Astrocyte (in vitro differentiated cells and primary cell): ENCODE results near the gene RAPGEF5. TPM values are rescaled to one million over a fixed set of nuclear protein-coding genes. Genes with fewer than 3 reads are reported as not detected.

ENCODE experiments used
- DNase-seq: peaks from one replicate; pipeline ENCODE4 v3.0.0-alpha.2; 2010; ENCODE audit warnings: low read depth
- FAIRE-seq: peaks from 2 replicates; lab custom pipeline; 2011; peaks lifted over from hg19 to GRCh38; lab: Jason Lieb, UNC
- H2AFZ ChIP-seq: 2 replicates; pipeline ENCODE4 v1.6.0; 2012; ENCODE audit warnings: low read depth, low read length, inconsistent platforms
- H3K27ac ChIP-seq: 2 replicates; pipeline ENCODE4 v1.5.1; 2011; ENCODE audit warnings: low read depth, low read length, inconsistent platforms
- H3K27me3 ChIP-seq: 2 replicates; pipeline ENCODE4 v1.6.0; 2011; ENCODE audit warnings: low read length, inconsistent platforms; ENCODE audit not compliant: insufficient read depth
- H3K36me3 ChIP-seq: 2 replicates; pipeline ENCODE4 v1.5.1; 2011; ENCODE audit warnings: low read length, inconsistent platforms; ENCODE audit not compliant: insufficient read depth
- H3K4me1 ChIP-seq: 2 replicates; pipeline ENCODE4 v1.5.1; 2011; ENCODE audit warnings: low read length, inconsistent platforms; ENCODE audit not compliant: insufficient read depth
- H3K4me2 ChIP-seq: 2 replicates; pipeline ENCODE4 v1.6.0; 2012; ENCODE audit warnings: low read length, inconsistent platforms
- H3K4me3 ChIP-seq: 2 replicates; pipeline ENCODE4 v1.5.1; 2011; ENCODE audit warnings: low read depth, mild to moderate bottlenecking, low read length, inconsistent platforms; ENCODE audit not compliant: insufficient read depth
- H3K79me2 ChIP-seq: 2 replicates; pipeline ENCODE4 v1.6.0; 2012; ENCODE audit warnings: mild to moderate bottlenecking, low read length, inconsistent platforms; ENCODE audit not compliant: insufficient read depth
- H3K9ac ChIP-seq: 2 replicates; pipeline ENCODE4 v1.6.0; 2012; ENCODE audit warnings: mild to moderate bottlenecking, low read length, inconsistent platforms
- H3K9me3 ChIP-seq: 2 replicates; pipeline ENCODE4 v1.5.1; 2012; ENCODE audit warnings: low read depth, mild to moderate bottlenecking, low read length, inconsistent platforms; ENCODE audit not compliant: insufficient read depth
- H4K20me1 ChIP-seq: 2 replicates; pipeline ENCODE4 v1.6.0; 2012; ENCODE audit warnings: low read length, inconsistent platforms; ENCODE audit not compliant: insufficient read depth
- H3K27ac Mint-ChIP-seq: one replicate; pipeline ENCODE4 v1.8.0; 2021; ENCODE audit warnings: mild to moderate bottlenecking, mixed read lengths; ENCODE audit not compliant: unreplicated experiment
- H3K27me3 Mint-ChIP-seq: one replicate; pipeline ENCODE4 v1.8.0; 2021; ENCODE audit warnings: low read depth, mixed read lengths; ENCODE audit not compliant: unreplicated experiment
- H3K36me3 Mint-ChIP-seq: one replicate; pipeline ENCODE4 v1.8.0; 2021; ENCODE audit warnings: low read depth, mixed read lengths; ENCODE audit not compliant: unreplicated experiment
- H3K4me1 Mint-ChIP-seq: one replicate; pipeline ENCODE4 v1.8.0; 2021; ENCODE audit warnings: low read depth, mixed read lengths; ENCODE audit not compliant: unreplicated experiment
- H3K4me3 Mint-ChIP-seq: one replicate; pipeline ENCODE4 v1.8.0; 2021; ENCODE audit warnings: mild to moderate bottlenecking, moderate library complexity, mixed read lengths; ENCODE audit not compliant: unreplicated experiment
- H3K9me3 Mint-ChIP-seq: one replicate; pipeline ENCODE4 v1.8.0; 2021; ENCODE audit warnings: mild to moderate bottlenecking, mixed read lengths; ENCODE audit not compliant: unreplicated experiment
- CTCF ChIP-seq: IDR thresholded peaks from 2 replicates; pipeline ENCODE4 v1.5.1; 2011; ENCODE audit warnings: low read depth, mild to moderate bottlenecking, inconsistent platforms, low read length, moderate library complexity; ENCODE audit not compliant: insufficient read depth
- EZH2 ChIP-seq: IDR thresholded peaks from 2 replicates; pipeline ENCODE4 v1.6.1; 2012; ENCODE audit warnings: mild to moderate bottlenecking, low read length, inconsistent platforms; ENCODE audit not compliant: insufficient read depth
- total RNA-seq: library from RNA; stranded (reverse); gene quantifications from 2 replicates; pipeline ENCODE4 v1.2.1, GENCODE V29; 2021

The RAPGEF5 gene
- total RNA-seq, 1 donor from 2014 or later: 1.0 TPM

- Histone ChIP-seq H3K27ac (no peak overlapping the region), H2AFZ (no peak overlapping the region), H3K9me3 (no peaks in the 10 kb centered on the region), H3K79me2 (no peaks in the 10 kb centered on the region), H3K4me2 (no peak overlapping the region), H3K4me3 (no peak overlapping the region), H4K20me1 (no peaks in the 10 kb centered on the region), H3K4me1 (peaks cover 10% of the 10 kb centered on the region), H3K9ac (no peak overlapping the region), H3K27me3 (peaks cover 7% of the 10 kb centered on the region), H3K36me3 (no peaks in the 10 kb centered on the region)
- DNase-seq: no peak
- peaks cover 23% of the 10 kb centered on the region for H3K27me3 Mint-ChIP-seq
- H3K4me1 Mint-ChIP-seq: peaks cover 20% of the 10 kb centered on the region
- TF ChIP-seq EZH2 (no peak), CTCF (no peak)
- no peak for FAIRE-seq
- peaks cover 2% of the 10 kb centered on the region for H3K9me3 Mint-ChIP-seq
- H3K36me3 Mint-ChIP-seq: no peaks in the 10 kb centered on the region
- H3K4me3 Mint-ChIP-seq: no peak overlapping the region
- H3K27ac Mint-ChIP-seq: no peak overlapping the region
Measured at GRCh38 chr7:22354462-22354861, 2.5 kb downstream of the RAPGEF5 start.

- FAIRE-seq (no peak), DNase-seq (no peak)
- Histone ChIP-seq H3K9me3 (no peaks in the 10 kb centered on the region), H2AFZ (no peak overlapping the region), H3K27ac (no peak overlapping the region), H3K27me3 (peaks cover 7% of the 10 kb centered on the region), H3K4me1 (peaks cover 8% of the 10 kb centered on the region), H3K9ac (no peak overlapping the region), H4K20me1 (no peaks in the 10 kb centered on the region), H3K79me2 (no peaks in the 10 kb centered on the region), H3K4me2 (no peak overlapping the region), H3K4me3 (no peak overlapping the region), H3K36me3 (no peaks in the 10 kb centered on the region)
- Mint-ChIP-seq H3K4me3 (no peak overlapping the region), H3K36me3 (no peaks in the 10 kb centered on the region), H3K27ac (no peak overlapping the region), H3K9me3 (peaks cover 2% of the 10 kb centered on the region), H3K4me1 (peaks cover 20% of the 10 kb centered on the region), H3K27me3 (peaks cover 18% of the 10 kb centered on the region)
- TF ChIP-seq CTCF: no peak
- no peak for TF ChIP-seq EZH2
Measured at GRCh38 chr7:22352887-22353286, 4.1 kb downstream of the RAPGEF5 start.

- DNase-seq: no peak
- no peak overlapping the region for H3K27ac Mint-ChIP-seq
- Histone ChIP-seq H4K20me1 (no peaks in the 10 kb centered on the region), H2AFZ (no peak overlapping the region), H3K27me3 (peaks cover 7% of the 10 kb centered on the region), H3K27ac (no peak overlapping the region), H3K4me3 (no peak overlapping the region), H3K79me2 (no peaks in the 10 kb centered on the region), H3K9ac (no peak overlapping the region), H3K36me3 (no peaks in the 10 kb centered on the region), H3K9me3 (no peaks in the 10 kb centered on the region), H3K4me1 (no peaks in the 10 kb centered on the region), H3K4me2 (no peak overlapping the region)
- H3K4me1 Mint-ChIP-seq: peaks cover 14% of the 10 kb centered on the region
- H3K4me3 Mint-ChIP-seq: no peak overlapping the region
- TF ChIP-seq CTCF (no peak), EZH2 (no peak)
- H3K36me3 Mint-ChIP-seq: no peaks in the 10 kb centered on the region
- no peak for FAIRE-seq
- peaks cover 11% of the 10 kb centered on the region for H3K27me3 Mint-ChIP-seq
- H3K9me3 Mint-ChIP-seq: peaks cover 2% of the 10 kb centered on the region
Measured at GRCh38 chr7:22351878-22352277, 5.1 kb downstream of the RAPGEF5 start.
